Measurements from ENCODE around the gene RING1.

Gene RING1

DNA sequence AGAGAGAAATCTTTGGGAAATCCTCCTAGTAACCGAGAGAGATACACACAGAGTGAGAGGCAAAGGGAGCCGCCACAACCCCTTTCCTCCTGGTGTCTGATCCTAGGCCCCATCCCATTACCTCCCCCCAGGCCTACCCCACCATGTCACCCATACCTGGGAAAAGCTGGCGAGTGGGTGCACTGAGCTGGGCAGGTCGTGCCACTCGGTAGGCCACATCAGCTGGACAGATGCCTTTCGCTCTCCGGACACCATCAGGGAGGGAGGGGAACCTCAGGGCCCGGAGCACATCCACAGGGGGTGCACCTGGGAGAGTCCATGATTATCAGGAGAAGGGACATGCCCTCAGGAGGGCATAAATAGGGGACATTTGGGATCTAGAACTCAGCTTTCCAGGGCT is 19.1 kb upstream of the RING1 start:
- no peak for DNase-seq (ENCODE audit: low read depth)
- TF ChIP-seq, protein P1, sequence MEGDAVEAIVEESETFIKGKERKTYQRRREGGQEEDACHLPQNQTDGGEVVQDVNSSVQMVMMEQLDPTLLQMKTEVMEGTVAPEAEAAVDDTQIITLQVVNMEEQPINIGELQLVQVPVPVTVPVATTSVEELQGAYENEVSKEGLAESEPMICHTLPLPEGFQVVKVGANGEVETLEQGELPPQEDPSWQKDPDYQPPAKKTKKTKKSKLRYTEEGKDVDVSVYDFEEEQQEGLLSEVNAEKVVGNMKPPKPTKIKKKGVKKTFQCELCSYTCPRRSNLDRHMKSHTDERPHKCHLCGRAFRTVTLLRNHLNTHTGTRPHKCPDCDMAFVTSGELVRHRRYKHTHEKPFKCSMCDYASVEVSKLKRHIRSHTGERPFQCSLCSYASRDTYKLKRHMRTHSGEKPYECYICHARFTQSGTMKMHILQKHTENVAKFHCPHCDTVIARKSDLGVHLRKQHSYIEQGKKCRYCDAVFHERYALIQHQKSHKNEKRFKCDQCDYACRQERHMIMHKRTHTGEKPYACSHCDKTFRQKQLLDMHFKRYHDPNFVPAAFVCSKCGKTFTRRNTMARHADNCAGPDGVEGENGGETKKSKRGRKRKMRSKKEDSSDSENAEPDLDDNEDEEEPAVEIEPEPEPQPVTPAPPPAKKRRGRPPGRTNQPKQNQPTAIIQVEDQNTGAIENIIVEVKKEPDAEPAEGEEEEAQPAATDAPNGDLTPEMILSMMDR (IDR thresholded peaks at IDR 0.05; ENCODE audit: low read length, missing control alignments): no peak
- H3K4me3 ChIP-seq (replicated peaks; ENCODE audit: low read depth, low read length): no peak overlapping the region

DNA sequence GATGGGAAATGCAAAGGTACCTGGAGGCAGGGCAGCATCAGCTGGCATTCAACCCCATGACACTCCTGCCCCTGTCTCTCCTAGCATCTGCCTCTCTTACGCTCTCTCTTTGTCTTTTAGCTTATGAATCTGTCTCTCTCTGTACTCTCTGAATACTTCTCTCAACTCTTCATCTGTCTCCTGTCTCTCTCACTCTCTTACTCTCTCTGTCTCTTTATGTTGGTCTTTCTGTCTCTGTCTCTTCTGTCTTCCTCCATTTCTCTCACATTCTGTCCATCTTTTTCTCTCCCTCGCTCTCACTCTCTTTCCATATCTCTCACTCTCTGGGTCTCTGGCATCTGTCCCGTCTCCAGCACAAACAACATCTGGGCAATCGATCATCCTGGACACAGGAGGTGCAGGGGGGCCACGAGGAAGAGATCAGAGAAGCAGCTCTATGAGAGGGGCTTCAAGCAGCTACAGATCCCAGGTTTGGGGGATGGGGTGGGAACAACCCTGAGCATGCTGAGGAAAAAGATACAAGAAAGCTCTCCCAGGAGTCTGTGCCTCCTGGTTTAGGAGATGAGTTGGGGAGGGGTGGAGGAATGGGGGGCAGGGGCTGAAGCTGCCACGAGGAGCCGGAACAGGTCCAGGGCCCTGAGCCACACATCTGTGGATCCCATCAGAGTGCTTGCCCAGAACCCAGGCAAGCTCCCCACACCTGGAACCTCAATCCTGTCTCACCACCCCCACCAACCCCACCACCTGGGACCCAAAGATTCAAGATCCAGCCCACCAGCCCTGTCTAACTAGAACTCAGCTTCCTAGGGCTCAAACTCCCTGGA is 18.5 kb upstream of the RING1 start:
- no peak overlapping the region for H3K4me3 ChIP-seq (replicated peaks; ENCODE audit: low read depth, low read length)
- DNase-seq (ENCODE audit: low read depth): no peak
- TF ChIP-seq, protein P1 (IDR thresholded peaks at IDR 0.05; ENCODE audit: low read length, missing control alignments): no peak

DNA sequence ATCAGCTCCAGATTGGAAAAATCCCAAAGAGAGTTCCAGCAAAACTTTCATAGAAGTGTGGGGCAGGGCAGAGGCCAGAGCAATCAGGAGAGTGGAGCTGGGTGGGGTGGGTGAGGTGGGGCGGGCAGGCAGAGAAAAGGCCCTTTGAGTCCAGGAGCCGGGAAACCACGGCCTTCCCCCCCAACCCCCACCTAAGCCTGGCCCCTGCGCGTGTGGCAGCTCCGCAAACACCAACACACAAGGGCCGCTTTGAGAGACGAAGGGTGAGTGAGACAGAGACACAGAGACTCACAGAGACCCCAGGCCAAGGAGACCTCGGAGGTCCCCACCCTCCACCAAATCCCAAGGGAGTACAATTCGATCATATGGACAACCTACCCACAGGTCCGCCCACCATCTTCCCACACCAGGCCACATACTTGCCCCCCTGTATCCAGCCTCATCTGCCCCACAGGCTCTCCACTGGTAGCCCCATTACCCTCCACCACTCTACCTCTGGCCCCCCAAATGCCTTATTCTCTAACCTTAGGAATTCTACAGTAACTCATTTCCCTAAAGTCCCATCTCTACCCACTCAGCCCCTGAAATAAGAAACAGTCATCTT is 17.7 kb upstream of the RING1 start:
- no peak overlapping the region for H3K4me3 ChIP-seq (replicated peaks; ENCODE audit: low read depth, low read length)
- TF ChIP-seq, protein P1 (IDR thresholded peaks at IDR 0.05; ENCODE audit: low read length, missing control alignments): no peak
- DNase-seq (ENCODE audit: low read depth): no peak

DNA sequence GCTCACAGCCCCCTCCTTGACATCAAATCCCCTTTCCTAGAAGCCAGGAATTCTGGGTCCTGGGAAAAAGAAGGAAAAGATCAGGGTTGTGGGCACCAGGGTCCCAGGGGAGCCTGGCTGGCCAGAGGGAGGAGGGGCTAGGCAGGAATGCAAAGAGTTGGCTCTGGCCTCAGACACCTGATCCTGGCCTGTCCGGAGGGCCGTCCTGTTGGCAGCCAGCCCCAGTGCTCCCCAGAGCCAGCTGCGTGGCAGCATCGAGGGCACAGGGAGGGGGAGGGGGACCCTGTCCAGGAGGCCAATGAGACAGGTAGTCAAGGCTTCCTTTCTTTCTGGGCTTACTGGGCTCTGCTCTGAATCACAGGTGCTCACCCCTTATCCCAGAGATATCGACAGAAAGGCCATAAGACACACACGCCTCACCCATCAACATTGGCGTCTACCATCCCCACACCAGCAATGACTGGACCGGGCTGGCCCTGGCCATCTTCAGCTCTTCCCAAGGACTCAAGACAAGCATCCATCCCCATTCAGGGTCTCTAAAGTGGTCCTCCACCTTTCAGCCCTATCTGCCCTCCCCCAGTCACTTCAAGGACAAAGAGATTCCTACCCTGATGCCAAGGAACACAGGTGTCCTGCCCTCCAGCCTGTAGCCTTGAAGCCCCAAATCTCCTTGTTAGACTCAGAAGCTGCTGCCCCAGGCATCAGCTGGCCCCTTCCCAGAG is 16.8 kb upstream of the RING1 start:
- H3K4me3 ChIP-seq (replicated peaks; ENCODE audit: low read depth, low read length): no peak overlapping the region
- TF ChIP-seq, protein P1 (IDR thresholded peaks at IDR 0.05; ENCODE audit: low read length, missing control alignments): no peak
- no peak for DNase-seq (ENCODE audit: low read depth)

DNA sequence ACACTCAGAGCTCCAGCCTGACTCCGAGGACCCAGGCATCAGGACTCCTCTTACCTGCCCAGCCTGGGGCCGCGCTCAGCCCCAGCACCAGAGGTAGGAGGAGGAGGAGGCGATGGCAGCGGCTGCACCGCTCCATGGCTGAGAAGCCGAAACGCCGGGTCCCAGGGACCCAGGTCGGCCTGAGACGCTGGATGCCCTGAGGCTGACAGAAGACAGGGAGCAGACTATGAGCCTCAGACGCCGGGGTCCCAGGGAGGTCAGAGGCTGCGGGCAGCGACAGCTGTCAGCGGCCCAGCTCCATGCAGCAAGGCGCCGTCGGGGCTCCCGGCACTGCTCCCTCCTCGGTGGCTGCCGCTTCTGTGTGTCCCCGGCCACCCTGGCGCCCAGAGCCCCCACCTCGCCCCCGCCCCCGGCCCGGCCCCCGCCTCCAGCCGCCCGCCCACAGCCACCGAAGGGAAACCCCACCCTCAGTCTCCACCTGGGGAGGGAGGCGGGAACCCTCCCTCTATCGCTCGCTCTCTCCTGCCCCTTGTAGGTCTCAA is 16.1 kb upstream of the RING1 start, which contains the start of gene COL11A2:
TSS of gene COL11A2 (minus strand) at position 363 of the 542 bp plus-strand sequence. CDS start at position 136, 227 bp downstream.
- TF ChIP-seq, protein P1 (IDR thresholded peaks at IDR 0.05; ENCODE audit: low read length, missing control alignments): no peak
- H3K4me3 ChIP-seq (replicated peaks; ENCODE audit: low read depth, low read length): peak within 1 kb of the TSS; percentile 33
- no peak for DNase-seq (ENCODE audit: low read depth)

DNA sequence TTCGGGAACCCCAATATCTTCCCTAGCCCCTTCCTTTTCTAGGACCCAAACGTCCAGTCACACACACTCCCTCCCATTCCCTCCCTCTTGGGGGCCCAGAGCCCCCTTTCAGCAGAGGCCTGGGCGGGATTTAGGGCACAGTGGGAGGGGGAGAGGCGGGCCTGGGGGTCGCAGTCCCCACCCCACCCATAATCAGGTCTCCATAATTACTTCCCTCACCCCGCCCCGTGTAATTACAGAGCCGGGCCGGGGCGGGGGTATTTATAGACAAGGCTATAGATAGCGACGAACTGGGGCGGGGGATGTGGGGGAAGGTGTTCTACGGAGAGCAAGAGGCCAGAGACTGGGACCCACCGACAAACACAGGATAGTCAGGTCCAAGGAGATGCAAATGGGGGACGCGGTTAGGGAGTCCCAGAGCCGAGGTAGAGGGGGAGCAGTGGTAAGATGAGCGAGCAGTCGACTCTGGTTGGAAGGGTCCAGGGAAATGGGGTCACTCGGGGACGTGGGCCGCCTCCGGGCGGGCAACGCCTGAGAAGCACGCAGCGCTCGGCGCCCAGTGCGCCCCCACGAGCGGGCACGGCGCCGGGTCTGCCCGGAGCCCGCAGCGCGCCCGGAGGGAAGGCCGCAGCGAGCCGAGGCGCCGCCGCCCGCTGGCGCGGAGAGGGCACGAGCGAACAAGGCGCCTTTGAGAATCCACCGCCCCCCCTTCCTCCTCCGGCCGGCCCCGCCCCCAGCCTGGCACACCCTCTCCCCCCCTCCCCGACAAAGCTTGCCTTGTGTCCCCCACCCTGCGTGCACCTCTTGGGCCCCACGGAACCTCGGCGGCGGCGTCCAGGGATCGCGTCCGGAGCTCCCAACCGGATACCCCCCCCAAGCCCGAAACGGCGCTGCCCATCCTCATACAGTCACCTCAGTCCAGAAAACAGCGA is 15.4 kb upstream of the RING1 start:
- H3K4me3 ChIP-seq (replicated peaks; ENCODE audit: low read depth, low read length): peak overlapping the region; percentile 33
- no peak for DNase-seq (ENCODE audit: low read depth)
- TF ChIP-seq, protein P1 (IDR thresholded peaks at IDR 0.05; ENCODE audit: low read length, missing control alignments): no peak
